Fibroblast of skin of left quadriceps (primary cell): ENCODE results near the gene TMA7B.
A peak's percentile ranks its signal among the peaks of the same experiment; 100 is the strongest.
"Not testable (repeated sequence)": the region's sequence is repeated elsewhere in the genome, so short reads cannot be mapped to it uniquely, and the experiment has no call there.

Experiments used
- DNase-seq, 2 experiments: peaks; one replicate each; pipeline ENCODE4 v3.0.0-alpha.2; 2013; ENCODE audit warnings: low read depth in 2 of 2

The TMA7B gene

DNA sequence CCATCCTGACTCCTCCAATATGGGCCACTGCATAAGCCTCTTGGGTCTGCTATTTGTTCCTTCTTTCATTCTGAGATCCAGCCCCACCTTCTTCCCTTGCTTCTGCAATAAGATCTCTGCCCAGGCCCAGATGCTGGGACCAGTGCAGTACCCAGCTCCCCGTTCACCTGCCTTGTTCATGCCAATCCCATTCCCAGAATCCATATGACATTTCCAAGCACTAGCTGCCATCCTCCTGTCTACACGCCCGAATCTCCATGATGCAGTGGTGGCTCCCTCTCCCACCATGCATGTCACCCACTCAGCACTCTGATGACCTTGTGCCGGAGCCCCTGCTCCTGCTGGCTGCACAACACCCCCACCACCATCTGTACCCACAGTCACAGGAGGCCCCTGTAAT, 23.1 kb downstream of the TMA7B start:
- DNase-seq: no peak

DNA sequence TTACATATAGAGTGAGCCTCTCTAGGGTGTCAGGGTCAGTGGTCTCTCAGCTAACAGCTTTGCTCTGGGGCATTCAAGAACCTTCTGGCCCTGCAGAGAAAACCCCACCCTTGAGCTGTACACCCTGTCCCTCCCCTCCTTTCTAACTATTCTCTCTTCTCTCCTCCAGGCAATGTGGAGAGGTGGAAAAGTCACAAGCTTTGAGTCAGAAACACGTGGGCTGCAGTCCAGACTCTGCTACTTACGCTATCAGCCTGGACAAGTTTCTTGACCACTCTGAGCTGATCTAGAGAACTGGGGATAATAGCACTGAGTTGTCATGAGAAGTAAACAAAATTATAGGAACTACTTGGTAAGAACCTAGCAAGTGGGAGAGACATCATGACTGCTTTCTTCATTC, 23.8 kb downstream of the TMA7B start:
- no peak for DNase-seq

DNA sequence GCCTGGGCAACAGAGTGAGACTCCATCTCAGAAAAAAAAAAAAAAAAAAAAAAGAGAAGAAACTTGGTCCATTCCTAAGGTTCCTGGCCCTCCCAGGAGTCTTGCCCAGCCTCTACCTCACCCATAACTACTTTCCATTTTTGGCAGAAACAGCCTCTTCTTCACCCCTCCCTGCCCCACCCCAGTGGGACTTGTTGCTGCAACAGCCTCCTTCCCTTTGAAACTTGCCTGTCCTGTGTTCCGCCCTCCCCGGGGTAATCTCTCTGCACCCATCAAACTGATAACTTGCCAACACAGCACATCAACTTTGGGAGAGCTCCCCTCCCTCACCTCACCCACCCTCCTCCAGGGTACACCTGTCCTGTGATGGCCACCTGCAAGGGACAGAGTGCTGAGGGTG, 24.5 kb downstream of the TMA7B start:
- DNase-seq: no peak

DNA sequence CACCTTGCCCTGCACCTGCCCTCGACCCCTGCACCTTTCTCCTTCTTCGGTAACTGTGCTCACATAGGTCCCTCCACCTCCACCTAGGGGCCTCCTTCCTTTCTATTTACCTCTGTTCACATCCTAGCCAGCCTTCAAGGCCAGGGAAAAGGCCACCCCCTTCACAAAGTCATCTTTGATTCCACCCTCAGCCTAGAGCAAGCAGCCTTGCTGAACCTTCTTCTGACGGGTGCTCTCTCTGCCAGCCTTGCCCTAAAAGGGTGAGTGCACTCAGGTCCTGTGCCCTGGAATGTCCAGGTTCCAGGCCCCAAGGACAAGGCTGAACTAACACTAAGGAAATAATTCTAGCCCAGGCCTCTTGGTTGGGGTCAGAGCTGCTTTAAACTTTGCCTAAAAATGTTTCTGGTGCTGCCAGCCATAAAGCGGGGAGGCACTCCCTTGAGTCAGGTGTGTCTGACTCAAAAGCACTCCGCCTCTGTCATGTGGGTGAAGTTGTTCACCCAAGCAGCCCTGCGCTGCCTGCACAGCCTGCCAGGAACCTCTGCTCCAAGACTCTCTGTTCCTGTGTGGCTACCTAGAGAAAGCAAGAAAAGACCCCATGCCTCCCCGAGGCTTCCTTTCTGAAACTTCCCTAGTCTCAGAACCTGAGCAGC, 25.3 kb downstream of the TMA7B start:
- DNase-seq: no peak

DNA sequence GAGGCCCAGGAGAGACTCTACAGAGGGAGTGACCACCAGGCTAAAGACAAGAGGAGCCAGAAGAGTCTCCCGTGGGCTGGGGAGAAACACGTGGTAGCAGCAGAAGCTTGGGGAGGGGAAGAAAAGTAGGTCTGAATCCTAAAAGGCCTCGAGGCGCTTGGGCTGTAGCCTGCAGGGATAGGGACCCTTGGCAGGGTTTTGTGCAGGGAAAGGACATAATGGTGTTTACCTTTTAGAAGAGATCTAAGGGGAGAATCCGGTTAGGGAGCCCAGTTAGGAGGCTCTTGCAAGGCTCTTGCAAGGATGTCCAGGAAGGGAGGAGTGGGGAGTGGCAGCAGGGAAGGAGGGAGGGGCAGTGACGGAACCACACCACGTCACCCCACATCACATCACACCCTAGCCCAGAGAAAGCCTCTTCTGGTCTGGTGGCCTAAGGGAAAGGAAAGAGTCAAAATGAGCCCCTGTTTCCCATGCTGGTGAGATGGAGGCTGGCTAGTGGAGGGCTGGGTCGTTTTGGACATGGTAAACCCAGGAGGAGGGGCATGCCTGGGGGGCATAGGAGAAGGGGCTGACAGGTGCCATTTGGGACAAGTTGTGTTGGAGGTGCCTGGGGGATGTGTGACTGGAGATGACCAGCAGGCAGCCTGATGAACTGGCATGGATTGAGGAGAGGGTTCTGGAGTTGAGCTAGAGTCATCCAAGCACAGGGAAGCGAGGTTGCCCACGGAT, 28.4 kb downstream of the TMA7B start:
- DNase-seq: no peak

DNA sequence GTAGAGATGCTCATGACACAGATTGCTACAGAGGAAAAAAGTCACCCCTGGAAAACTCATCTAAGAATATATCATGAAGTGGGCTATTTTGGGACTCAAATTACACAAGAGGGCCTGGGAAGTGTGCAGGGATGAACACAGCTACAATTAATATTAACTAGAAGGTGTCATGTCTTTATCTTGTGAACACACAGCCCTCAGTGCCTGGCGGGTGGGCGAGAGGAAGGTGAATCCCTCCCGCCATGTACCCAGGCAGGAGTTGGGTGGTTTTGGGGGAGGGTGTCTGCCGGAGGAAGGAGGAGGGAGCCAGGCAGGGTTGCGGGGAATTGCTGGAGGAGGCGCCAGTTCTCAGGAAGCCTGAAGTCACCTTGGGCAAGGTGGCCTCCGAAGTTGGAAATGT, 29.4 kb downstream of the TMA7B start:
- DNase-seq: no peak

DNA sequence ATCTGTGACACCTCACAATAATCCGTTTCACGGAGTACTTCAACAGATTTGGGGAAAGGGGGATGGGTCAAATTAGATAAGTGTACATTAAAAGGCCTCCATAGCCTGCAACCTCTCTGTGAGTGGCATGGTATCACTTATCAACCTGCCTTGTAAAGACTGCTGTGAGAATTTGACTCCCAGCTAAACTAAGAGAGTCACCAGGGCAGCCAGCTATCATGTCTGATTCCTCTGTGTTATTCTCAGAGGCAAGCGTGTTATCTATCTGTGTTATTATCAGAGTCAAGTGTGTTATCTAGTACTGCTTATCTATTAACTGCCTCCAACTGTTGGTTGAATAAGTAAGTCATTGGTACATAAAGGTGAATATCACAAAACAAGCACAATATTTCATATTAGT, 30.5 kb downstream of the TMA7B start:
- no peak for DNase-seq

DNA sequence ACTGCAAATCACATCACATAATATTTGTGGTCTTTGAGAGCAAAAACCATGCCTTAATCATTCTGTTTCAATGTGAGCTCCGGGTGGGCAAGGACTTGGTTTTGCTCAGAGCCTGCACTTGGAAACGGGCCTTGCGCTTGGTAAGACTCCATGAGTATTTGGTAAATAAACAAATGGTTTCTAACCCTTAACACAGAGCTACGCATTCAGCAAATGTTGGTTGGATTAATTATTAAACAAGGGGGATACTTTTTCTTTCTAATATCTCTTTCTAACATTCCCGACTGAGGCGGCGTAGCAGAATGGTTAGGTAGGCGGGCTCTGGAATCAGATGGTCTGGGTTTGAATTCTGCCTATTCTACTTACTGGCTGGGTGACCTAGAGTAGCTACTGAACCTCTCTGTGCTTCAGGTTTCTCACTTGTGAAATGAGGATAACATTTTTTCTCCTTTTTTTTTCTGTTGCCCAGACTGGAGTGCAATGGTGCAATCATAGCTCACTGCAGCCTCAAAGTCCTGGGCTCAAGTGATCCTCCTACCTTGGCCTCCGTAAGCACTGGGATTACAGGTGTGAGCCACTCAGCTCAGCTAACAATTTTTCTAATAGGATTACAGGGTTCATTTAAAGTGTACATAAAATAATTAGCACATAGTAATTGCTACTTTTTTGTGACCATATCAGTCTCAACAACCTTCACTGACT, 31.1 kb downstream of the TMA7B start:
- DNase-seq: no peak

DNA sequence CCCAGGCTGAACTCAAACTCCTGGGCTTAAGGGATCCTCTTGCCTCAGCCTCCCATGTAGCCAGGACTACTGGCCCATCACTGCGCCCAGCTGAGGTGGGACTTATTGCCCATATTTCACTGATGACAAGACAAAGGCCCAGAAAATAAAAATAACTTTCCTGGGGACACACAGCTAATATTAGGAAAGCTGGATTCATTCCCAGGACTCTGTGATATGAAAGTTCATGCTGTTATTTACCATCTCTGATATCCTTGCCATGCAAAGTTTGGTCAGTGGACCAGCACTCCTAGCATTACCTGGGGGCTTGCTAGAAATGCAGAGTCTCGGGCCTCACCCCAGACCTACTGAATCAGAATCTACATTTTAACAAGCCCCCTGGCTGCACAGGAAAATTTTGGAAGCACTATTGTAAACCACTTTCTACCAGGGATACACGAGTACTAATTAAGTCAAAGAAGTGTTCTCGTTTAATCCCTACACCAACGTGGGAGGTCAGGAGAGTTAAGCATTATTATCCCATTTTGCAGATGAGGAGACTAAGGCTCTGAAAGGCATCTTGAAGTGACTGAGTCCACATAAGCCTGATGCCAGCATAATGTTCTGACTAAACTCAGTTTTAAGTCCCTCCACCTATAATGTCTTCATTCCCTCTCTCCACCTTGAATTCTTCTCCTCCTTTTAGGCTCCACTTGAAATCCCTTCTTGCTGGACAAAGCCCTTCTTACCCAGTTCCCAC, 32.1 kb downstream of the TMA7B start:
- DNase-seq: no peak

DNA sequence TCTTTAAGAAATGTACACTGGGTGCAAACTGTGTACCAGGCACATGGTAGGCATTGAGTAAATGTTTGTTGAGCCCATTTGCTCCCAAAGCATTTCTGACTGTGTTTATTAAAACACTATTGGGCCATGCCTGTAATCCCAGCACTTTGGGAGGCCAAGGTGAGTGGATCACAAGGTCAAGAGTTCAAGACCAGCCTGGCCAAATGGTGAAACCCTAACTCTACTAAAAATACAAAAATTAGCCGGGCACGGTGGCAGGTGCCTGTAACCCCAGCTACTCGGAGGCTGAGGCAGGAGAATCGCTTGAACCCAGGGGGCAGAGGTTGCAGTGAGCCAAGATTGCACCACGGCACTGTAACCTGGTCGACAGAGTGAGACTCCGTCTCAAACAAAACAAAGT, 32.7 kb downstream of the TMA7B start:
- not testable (repeated sequence) for DNase-seq

DNA sequence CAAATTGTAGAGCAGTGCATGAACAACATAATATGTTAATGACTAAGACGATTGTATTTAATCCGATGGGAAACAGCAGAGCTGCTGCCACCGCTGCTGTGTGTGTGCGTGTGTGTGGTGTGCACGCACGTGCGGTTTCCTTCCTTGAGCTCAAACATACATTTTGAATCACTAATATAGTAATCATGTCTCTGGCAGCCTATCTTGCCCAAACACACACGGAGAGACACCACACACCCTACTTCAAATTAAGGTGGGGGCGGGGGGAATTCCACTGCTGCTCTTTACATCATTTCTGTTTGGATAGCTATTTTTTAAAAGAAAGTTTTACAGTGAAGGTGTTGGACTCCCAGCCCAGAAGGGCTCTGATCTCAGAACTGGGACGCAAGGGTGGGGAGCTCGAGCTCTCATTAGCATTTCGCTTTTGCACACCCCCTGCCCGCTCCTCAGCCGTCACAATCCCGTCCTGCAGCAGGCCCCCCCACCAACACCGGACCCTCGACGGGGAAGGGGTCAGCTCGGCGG, 33.9 kb downstream of the TMA7B start:
- peak; percentile 20 to 29 for DNase-seq

DNA sequence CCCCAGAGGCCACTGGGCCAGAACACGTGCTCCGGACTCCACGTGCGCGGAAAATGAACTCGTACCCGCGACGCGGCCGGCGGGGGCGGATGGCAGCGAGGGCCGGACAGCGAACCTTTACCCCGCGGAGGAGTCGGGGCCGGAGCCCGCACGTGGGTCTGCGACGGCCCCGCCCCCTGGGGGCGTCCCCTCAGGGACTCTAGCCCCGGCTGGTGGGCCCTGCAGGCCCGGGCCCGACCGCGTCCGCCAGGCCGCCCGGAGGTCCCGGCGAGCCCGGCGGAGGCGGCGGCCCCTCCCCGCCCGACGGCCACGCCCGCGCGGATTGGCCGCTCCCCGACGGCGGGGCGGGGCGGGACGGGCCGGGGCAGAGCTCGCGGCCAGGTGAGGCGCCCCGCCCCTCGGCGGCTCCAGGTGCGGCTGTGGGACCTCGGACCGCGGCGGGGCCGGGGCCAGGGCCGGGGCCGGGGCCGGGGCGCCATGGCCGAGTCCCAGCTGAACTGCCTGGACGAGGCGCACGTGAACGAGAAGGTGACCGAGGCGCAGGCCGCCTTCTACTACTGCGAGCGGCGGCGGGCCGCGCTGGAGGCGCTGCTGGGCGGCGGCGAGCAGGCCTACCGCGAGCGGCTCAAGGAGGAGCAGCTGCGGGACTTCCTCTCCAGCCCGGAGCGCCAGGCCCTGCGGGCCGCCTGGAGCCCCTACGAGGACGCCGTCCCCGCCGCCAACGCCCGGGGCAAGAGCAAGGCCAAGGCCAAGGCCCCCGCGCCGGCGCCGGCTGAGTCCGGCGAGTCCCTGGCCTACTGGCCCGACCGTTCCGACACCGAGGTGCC, 34.6 kb downstream of the TMA7B start, which contains the start of gene FAM83F:
Gene FAM83F, plus strand, starts transcription at position 389 of the 827 bp plus-strand sequence. Its CDS starts 89 bp downstream, at position 478.
- DNase-seq: no peak

DNA sequence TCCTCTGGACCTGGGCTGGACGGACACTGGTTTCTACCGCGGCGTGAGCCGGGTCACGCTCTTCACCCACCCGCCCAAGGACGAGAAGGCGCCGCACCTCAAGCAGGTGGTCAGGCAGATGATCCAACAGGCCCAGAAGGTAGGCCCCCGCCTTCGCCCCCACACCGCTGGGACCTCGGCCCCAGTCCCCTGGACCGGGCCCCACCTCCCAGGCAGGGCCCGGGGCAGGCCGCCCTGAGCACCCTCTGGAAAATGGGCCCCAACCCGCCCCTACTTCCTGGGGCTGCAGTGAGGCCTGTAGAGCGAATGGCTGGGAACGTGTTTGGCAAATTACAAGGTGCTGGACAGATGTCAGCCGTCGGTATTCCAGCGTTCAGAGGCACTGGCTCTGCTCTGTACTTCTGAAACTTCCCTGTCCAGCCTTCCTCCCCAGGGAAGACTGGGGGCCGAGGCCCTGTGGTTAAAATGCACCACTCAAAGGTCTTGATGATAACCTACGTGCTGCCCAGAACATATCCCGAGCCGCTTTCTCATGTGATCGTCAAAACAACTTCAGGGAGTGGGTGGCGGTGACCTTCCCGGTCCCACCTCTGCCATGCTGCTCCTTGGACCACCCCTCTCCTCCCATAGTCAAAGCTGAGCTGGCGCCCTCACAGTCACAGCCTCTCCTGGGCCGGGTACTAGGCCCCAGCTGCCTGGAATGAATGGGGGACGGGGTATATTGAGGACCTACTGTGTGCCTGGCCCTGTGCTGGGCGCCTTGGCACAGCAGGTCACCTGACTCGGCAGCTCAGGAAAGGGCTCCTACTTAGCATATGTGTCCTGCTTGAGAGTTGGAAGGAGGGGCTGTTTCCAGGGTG, 35.4 kb downstream of the TMA7B start:
- no peak for DNase-seq

DNA sequence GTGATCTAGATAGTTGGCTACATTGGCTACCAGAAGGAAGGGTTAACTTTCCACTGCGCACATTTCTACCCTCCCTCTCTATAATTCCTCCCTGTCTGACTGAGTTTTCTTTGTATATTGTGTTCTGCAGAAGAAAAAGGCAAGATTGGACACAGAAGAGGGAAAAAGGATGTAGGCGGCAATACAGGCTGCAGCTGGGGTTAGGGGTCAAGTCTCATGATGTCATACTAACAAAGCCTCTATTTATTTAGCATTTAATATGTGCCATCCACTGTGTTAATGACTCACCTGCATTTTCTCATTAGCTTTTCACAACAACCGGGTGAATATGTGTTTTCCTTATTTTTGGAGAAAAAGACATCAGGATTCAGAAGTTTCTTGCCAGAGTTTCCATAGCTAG, 36.5 kb downstream of the TMA7B start:
- no peak for DNase-seq

DNA sequence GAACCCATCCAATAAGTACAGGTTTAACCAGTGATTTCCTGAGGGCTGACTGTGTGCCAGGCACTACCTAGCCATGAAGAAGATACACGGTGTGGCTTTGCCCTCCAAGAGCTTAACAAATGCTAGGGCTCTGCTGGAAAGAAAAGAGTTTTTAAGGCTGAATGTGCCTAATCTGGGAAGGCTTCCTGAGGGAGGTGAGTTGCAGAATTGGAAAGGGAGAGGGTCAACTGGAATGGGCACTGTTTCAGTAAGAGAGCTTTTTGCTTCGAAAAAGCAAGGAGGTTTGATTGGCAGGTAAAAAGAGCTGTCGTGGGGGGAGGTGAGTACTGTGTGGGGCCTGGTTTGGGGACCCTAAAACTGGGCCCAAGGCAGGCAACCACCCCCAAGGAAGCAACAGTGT, 37.2 kb downstream of the TMA7B start:
- DNase-seq: no peak

DNA sequence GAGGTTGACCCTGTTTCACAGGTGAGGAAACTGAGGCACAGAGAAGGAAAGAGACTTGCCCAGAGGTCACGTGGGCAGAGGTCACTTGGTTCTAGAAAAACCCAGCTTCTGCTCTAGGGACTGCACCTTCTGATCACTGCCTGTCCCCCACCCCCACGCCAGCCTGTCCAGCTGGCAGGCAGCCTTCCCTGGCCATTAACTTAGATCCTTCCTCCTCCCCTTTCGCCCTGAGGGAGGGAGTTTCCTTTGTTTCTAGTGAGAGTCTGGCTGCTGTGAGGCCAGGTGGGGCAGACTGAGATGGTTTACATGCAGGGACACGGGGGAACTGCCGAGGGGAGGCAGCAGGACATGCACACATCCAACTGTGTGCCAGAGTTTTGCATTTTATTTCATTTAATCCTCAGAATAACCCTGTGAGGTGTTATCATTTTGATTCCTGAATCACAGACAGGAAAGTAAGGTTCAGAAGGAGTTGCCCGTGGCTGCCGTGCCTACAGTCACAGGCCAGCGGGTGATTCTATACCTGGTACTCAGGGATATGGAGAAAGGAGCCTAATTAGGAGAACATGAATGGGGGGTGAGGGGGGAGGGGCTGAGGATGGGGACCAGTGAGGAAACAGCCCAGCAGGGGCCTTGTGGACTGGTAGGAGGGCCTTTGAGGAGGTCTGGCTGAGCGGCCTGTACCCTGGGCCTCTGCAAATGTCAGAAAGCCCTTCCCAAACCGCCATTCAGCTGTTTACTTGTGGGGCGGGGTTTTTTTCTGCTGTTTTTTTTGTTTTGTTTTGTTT, 37.9 kb downstream of the TMA7B start:
- no peak for DNase-seq

DNA sequence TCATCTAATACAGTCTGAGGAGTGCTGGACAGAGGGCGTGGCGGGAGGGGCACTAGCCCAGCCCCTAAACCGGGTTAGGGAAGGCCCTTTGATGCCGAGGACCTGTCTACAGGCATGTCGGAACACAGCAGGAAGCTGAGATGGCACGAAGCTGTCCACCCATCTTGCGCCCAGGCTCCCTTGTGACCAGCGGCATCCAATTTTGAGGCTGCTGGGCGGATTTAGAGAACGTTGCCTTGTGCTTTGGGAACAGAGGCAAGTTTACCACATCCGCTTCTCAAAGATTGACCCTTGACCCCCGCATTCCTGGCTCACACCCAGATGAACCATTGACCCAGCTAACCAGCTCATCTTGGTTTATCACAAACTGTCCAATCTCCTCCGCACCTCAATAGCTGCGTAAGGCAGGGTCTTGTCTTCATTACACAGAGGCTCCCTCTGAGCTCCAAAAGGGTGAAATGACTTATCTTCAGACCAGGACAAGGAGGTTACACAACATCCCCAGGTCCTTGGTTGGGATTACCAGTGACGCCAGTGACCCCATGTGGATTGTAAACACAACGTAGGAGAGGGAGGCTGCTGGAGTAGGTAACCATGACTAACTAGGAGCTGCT, 39.1 kb downstream of the TMA7B start:
- DNase-seq: peak; percentile 3 to 13

DNA sequence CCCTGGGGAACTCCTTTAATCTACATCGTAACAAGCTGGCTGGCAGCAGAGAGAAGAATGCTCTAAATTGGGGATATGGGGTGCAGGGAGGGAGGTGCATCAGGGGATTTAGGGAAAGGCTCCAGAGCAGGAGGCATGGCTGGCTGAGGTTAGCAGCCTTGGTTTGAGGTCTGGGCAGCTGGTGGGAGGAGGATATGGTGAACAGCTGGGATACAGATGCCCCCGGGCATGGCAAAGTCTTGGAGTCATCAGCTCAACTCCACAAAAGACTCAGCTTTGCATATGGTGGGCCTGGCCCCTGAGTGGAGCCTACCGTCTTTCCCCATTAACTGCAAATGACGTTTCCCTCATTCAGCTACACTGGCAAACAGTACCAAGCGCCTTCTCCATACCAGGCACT, 40.0 kb downstream of the TMA7B start:
- DNase-seq: no peak

DNA sequence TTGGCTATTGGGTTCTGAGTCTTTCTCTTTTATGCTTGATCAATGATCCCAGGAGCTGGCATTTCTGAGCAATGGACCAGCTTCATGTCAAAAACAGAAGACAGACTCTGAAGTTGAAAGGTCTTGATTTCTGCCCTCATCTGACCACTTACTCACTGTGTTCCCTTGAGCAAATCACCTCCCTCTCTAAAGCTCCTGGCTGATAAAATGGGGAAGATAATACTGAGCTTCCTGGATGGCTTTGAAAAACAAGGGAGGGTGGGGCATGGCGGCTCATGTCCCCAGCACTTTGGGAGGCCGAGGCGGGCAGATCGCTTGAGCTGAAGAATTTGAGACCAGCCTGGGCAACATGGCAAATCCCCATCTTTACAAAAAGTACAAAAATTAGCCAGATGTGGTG, 40.9 kb downstream of the TMA7B start:
- no peak for DNase-seq
